GM18951 (cell line): ENCODE measurements around the gene PIK3R2.
"Not testable (repeated sequence)": the region's sequence is repeated elsewhere in the genome, so short reads cannot be mapped to it uniquely, and the experiment has no call there.

Experiments used
- POLR2A ChIP-seq: IDR thresholded peaks from 4 replicates; pipeline ENCODE4 v1.6.1; 2011; ENCODE audit warnings: mild to moderate bottlenecking; ENCODE audit not compliant: insufficient read length, insufficient read depth; ENCODE audit errors: extremely low read depth
- in situ Hi-C: fragments of 300-500 bp; cut with MboI; formaldehyde crosslinking; loops from one replicate; pipeline ENCODE4 v1.12.0; 2022; ENCODE audit warnings: low sequenced_read_pairs, mixed read lengths, inconsistent platforms; ENCODE audit not compliant: unreplicated experiment

The PIK3R2 gene

DNA sequence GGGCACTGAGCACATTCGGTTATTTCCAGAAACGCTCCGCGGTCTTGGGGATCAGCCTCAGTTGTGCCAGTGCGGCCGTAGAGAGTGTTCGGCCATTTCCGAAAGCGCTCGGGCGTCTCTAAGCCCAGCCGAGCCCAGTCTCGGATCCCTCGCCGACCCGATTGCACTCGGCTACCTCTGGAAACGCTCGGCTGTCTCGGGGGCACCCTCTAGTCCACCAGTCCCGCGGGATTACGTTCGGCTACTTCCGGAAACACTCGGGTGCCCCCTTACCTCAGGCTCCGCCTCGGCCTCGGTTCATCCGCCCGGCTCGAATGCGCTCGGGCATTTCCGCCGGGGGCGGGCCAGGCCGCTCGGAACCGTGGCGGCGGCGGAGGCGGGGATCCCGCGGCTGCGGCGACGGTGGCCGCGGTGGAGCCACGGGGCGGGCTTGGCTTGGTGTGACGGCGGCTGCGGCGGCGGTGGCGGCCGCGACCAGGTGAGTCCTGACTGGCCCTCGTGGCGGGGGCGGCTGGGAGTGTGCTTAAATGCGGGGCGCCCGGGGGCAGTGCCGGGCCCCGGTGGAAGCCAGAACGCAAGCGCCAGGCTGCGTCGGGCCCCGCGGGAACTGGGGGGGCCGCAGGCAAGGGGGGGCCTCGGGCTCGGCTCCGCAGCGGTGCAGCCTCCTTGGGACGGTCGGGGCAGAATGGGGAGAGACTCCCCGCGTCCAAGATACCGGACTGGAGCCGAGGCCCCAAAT lies at the start of gene PIK3R2:
Gene PIK3R2 (plus strand): TSS at position 347 of the 739 bp plus-strand sequence. CDS start 2,717 bp downstream, outside the sequence.
- in situ Hi-C loops: no loop called here

DNA sequence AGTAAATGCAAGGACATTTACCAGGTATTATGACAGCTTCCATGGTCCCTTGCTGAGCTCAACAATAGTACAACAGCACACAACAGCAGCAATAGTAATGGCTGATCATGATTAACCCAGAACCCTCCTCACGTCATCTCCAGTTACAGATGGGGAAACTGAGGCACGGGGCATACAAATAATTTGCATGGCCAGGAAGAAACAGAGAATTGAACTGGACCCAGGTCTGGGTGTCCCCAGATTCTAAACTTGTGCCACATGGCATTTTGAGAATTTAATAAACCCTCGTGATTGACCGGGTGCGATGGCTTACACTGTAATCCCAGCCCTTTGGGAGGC lies 48.2 kb upstream of the PIK3R2 start:
- no peak for TF ChIP-seq POLR2A
- in situ Hi-C loops: no loop called here

More for the DNA sequence above, at the start of gene PIK3R2:
- TF ChIP-seq POLR2A: no peak

DNA sequence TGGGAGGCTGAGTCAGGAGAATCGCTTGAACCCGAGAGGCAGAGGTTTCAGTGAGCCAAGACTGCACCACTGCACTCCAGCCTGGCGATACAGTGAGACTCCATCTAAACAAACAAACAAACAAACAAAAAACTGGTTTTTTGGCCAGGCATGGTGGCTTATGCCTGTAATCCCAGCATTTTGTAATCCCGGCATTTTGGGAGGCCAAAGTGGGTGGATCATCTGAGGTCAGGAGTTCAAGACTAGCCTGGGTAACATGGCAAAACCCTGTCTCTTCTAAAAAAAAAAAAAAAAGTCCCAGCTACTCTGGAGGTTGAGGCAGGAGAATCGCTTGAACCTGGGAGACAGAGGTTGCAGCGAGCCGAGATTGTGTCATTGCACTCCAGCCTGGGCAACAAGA lies 47.7 kb upstream of the PIK3R2 start:
- in situ Hi-C loops: not testable (repeated sequence)

DNA sequence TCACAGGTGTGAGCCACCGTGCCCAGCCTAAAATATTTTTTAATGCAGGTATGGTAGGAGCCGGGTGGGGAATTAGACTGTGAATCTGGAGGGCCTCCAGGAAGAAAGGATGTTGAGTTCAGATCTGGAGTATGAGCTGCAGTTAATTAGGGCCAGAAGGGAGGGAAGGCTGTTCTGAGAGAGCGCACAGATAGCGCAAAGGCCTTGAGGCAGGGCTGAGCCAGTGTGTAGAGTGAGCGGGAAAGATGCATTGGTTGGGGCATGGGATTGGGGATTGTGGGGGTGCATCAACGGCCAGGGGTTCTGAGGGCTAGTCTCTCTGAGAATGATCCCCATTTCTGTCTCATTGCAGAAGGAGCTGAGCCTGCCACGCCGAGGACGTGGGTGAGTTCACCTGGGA lies 45.7 kb upstream of the PIK3R2 start:
- in situ Hi-C loops: no loop called here
- no peak for TF ChIP-seq POLR2A

DNA sequence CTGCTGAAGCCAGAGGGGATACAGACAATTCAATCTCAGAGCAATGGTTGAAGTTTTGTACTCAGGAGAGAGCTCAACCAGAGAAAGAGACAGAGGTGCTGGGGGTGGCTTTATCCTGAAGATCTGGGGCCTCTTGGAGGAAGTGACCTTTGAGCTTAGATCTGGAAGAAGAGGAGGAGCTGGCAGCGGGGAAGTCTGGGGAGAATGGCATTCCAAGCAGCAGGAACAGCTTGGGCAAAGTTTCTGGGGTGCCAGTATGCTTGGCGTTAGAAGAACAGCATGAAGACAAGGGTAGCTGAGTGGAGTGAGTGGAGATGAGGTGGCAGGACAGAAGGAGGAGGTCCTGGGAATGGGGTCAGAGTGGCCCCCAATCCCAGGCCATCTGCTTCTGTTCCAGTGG lies 44.1 kb upstream of the PIK3R2 start:
- no peak for TF ChIP-seq POLR2A
- in situ Hi-C loops: no loop called here

DNA sequence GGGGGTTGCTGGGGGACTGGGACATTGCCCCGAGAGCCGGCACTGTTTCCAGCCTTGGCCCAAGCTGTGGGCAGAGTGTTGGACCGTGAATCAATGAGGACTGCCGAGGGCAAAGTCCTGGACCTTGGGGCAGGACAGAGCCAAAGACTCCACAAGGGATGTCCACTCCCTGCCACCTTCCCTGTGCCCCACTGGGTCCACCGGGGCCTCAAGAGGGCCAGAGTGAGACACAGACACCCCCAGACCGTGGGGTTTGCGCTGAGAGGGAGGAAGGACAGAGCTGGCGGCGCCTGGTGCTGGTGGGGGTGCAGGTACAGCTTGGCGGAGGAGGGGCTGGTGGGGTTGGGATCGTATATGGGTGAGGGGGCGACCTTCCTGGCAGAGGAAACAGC lies 43.6 kb upstream of the PIK3R2 start:
- in situ Hi-C loops: no loop called here
- TF ChIP-seq POLR2A: no peak

DNA sequence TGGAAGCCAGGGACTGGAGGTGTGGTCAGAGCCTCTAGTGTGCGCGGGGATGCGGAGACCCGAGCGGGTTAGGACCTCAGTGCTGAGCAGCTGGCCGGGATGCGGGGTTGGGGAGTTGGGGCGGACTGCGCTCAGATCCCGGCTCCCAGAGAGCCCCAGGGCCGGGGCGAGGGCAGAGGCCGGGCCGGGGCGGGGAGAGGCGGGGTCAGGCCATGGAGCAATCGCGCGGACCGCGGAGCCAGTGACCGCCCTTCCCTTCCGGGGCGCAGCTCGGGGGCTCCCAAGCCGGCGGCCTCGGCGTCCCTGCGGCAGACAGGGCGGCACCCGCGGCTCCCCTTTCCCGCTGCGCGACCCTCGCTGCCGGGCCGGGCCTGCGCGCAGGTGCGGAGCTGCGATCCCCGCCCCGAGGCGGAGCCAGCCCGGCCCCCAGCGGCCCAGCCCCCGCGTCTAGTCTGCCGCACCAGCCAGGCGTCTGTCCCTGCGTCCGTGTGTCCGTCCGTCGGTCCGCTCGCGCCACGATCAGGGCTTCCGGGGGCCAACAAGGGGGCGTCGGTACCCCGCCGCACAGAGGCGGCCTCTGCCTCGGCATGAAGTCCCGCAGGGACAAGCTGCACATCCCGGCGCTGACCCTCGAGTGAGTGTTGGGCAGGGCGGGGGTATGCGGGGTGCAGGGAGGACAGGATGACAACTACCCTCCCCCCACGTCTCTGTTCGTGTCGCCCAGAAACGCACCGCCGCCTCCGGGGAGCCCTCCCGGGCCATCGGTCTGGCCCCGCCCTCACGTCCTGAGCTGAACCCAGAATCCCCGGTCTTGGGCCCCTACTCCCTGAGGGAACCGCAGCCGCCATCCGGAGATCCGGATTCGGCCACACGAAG lies 43.0 kb upstream of the PIK3R2 start:
- in situ Hi-C loops: no loop called here
- peak; percentile 52 for TF ChIP-seq POLR2A

DNA sequence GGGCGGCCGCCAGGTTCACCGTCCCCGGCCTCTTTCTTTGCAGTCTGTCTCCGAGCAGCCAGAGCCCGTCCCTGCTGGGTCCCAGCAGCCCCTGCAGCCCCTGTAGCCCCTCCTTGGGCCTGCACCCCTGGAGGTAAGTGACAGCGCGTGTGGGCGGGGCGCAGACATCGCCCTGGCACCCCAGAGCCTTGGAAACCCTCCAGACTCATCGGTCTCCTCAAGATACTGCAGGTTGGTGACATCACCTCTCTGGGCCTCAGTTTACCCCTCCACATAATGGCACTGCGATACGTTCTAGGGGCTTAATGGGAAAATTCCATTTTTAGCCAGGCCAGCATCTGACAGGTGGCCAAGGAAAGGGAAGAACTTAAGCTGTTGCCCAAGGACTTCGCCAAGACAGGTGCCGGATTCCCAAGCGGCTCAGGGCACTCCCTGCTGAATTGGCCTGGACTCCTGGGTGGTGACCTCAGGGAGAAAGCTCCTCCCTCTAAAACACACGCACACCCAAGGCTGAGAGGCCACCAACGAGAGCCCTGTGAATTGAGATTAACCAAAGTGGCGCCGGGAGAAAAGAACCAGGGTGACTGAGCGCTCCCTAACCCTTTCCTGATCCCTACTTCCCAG lies 42.2 kb upstream of the PIK3R2 start:
- in situ Hi-C loops: no loop called here
- no peak for TF ChIP-seq POLR2A

DNA sequence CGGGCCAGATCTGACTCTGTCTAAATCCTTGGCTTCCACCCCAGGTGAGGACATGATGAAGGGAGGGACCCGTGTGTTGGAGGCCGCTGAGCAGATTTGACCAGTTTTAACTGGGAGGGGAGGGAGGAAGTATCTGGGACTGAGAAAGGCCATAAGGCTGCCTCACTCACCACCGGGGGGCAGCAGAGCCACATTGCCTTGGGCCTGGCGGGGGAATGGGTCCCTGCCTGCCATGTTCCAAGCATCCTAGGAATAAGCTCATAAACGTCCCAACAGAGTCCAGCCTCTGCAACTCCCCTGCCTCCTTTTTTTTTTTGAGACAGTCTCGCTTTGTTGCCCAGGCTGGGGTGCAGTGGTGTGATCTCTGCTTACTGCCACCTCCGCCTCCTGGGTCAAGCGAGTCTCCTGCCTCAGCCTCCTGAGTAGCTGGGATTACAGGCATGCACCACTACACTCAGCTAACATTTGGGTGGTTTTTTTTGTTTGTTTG lies 39.9 kb upstream of the PIK3R2 start:
- in situ Hi-C loops: no loop called here
- TF ChIP-seq POLR2A: no peak

DNA sequence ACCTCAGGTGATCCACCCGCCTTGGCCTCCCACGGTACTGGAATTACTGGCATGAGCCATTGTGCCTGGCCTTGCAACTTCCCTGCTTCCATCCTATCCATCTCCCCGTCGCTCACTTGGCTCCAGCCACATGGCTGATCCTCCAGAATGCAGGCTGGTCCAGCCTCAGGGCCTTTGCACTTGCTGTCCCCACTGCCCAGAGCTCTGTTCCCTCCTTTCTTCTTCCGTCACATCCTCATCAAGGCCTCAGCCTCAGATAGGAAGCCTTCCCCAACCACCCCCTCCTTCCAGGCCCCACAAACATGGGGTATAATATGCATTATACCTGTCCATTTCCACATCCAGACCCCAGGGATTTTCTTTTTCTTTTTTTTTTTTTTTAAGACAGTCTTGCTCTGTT lies 39.1 kb upstream of the PIK3R2 start:
- in situ Hi-C loops: no loop called here
- no peak for TF ChIP-seq POLR2A

DNA sequence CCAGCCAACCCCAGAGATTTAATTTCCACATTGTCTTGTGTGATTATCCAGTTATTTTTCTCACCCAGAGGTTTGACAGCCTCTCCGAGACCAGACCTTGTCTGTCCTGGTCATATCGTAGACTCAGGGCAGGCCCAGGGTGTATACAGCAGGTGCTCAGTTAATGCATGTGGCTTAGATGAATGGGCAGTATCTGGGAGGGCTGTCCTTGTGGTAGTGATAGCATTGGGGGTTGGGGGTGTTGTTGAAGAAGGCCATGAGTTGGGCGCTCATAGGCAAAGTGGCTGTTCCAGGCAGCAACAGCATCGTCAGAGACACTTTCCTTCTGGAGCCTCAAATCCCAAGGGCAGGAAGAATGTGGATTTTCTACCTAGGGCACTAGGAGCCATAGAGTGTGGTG lies 38.5 kb upstream of the PIK3R2 start:
- in situ Hi-C loops: no loop called here
- TF ChIP-seq POLR2A: no peak

DNA sequence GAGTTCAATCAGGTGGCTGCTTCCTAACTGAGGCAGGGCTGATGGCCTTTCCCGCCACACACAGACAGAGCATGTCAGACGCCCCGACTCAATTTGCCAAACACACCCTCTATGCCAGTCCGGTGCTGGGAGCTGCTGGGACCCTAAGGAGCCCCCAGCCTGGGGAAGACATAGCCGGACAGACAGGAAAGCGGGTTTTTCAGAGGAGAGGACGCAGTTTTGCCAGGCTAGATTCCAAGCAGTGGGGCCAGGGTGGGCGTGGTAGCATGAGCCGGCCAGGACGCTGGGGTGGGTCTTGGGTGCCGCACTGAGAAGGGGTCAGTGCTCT lies 35.6 kb upstream of the PIK3R2 start:
- TF ChIP-seq POLR2A: no peak

DNA sequence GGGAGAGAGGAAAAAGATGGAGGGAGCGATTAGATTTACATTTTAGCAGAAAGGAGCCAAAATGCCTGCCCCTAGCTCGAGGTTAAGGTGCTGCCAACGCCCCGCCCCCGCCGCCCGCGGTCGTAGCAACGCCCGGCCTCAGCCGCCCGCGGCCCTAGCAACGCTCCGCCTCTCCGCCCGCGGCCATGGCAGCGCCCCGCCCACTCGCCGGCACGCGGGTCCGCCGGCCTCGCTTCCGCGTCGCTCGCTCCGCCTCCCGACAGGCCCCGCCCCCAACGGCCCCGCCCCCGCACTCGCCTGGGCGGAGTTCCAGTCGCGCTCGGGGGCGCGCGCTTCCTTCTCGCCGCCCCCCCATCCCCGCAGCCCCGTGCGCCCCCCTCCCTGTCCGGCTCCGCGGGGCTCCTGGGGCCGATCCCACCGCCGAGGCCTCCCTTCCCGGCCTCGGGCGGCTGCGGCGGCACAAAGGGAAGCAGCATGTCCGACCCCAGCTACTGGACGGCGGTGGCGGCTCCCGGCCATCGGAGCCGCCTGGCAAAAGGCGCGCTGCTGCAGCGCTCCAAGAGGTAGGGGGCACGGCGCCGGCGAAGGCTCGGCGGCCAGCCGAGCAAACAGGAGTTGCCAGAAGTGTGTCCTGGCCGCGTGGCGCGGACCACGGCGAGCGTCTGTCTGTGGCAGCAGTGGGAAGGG lies 35.1 kb upstream of the PIK3R2 start:
- TF ChIP-seq POLR2A: no peak

More for the DNA sequence above, 35.6 kb upstream of the PIK3R2 start:
- in situ Hi-C loops: no loop called here

More for the DNA sequence above, 35.1 kb upstream of the PIK3R2 start:
- in situ Hi-C loops: no loop called here
